ENCODE results near the gene DHX35.
A peak's percentile ranks its signal among the peaks of the same experiment; 100 is the strongest.

DHX35 gene

DNA sequence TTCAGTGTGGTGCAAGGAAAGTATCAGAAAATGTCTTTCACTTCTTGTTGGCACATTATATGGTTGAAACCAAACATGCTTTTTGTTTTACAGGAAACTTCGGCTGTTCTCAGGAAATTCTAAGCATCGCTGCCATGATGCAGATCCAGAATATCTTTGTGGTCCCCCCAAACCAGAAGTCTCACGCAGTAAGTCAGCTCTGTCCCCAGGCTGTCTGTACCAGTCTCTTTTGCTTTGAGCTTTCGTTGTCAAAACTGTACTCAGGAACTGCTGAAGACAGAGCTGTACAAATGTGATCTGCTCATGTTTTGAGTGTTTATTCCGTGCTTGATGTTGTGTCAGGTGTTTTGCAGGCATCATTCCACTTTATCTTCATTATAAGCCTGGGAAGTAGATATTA lies 59.6 kb downstream of the DHX35 start:
- DNase-seq (ENCODE audit: low spot score): no peak

GRCh38 chr20:39025883-39026282 lies 63.7 kb downstream of the DHX35 start:
- DNase-seq (ENCODE audit: low spot score): no peak

DNA sequence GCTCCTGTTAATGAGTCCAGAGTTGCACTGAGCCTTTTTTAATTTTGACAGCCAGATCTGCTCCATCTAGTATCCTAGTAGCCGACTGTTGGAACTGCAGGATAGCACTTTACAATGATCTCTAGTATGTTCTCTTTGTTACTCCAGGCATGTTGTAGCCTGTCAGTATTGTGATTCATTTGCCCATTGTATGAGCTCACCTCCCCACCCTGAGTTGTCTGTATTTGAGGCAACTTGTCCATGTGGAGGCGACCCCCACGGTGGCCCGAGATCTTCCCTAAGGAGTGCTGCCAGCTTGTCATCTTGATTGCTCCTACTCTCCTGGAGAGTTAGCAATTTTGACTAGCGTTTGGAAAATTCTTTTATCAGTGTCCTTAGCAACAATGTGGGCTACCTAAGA lies 67.2 kb downstream of the DHX35 start:
- no peak for DNase-seq (ENCODE audit: low spot score)

GRCh38 chr20:39032997-39033396 lies 70.9 kb downstream of the DHX35 start:
- no peak for DNase-seq (ENCODE audit: low spot score)

- no peak for DNase-seq (ENCODE audit: low spot score)
Measured at GRCh38 chr20:39036011-39036410, 73.9 kb downstream of the DHX35 start.

GRCh38 chr20:39036851-39037250 lies 74.7 kb downstream of the DHX35 start:
- DNase-seq (ENCODE audit: low spot score): no peak

DNA sequence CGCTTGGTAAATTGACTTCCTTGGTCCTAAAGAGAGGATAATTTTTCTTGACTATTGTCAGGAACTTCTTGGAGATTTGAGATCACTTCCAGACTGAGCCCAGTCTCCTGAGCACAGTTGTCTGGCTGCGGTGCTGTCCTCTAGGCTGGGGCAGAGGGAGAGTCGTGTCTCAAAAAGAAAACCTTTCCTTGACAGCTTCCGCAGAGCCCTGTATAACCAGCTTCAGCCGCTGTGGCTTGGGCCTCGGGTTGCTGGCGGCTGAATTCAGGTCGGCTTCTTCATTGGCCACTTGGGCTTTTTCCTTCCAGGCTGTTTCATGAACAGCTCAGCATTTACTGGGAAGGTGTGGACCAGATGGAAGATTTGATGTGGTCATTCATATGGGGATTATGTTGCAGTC lies 75.9 kb downstream of the DHX35 start:
- DNase-seq (ENCODE audit: low spot score): no peak

DNA sequence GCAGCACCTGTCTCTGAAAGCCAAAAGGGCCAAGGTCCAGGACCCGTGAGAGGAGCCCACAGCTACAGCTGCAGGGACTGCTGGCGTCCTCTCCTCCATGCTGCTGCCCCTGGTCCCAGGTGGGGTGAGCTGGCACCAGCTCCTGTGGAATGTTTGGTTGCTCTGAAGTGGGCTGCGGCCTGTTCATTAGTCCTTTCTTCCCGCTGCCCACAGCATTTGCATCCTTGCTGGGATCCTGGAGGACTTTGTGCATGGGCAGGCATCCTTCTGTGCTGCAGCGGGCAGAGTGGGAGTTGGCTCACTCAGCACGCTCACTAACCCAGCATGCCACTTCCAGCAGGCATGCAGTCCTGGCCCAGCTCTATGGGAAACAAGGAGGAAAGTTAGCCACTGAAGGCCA lies 76.4 kb downstream of the DHX35 start:
- DNase-seq (ENCODE audit: low spot score): no peak

GRCh38 chr20:39039261-39039660 lies 77.1 kb downstream of the DHX35 start:
- no peak for DNase-seq (ENCODE audit: low spot score)

DNA sequence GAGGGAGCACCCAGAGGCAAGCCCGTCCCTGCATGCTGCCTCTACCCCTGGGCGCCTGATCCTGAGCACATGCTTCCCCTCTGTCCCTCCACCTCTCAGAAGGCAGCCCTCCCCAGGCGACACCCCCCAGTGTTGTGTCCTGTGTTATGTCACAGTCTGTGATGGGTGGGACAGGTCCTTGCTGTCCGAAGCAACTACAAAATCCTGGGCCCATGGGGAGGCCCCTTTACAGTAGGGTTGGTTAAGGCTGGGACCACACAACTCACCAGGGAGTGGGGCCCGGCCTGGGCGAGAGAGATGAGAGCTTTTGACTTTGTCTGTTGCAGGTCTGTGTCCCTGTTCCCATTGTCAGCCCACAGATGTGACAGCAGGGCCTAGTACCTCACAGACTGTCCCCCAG lies 78.0 kb downstream of the DHX35 start:
- no peak for DNase-seq (ENCODE audit: low spot score)

- DNase-seq (ENCODE audit: low spot score): no peak
Measured at GRCh38 chr20:39041067-39041466, 78.9 kb downstream of the DHX35 start.

DNA sequence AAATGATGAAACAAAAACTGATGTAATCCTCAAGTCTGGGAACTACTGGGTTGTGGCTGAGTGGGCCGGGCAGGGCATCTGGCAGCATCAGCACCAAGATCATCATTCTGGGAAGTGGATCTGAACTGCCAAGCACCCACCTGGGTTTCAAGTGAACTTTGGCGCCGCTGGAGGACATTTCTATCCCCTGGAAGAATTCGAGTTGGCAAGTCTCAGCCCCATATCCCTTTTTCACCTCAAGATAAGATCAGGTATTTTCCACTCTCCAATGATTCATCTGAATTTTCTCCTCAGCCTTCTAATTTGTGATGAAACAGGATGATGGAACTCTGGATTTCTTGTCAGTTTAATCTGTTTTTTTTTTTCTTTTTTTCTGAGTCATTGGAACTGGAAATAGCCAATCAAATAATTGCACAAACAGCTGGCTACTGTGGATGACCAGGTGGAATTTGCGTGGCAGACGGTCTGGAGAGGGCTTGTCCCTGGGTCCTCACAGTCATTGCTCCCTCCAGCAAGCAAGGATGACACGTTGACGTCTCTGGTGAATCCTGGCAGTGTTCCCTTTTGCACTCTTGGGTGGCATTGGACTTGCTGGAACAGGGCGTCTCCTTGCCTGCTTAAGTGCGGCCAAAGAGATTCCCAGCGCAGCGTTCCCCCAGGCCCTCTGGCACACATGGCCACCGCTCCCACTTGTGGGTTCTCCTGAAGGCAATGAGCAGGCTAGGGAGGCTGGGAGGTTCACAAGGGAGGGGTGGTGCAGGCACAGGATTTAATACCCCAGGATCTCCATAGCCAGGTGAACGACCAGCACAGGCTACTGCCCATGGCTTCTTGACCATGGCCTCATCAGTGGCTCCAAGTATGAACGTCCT lies 80.4 kb downstream of the DHX35 start:
- DNase-seq (ENCODE audit: low spot score): no peak

GRCh38 chr20:39044501-39044900 lies 82.4 kb downstream of the DHX35 start:
- DNase-seq (ENCODE audit: low spot score): no peak

GRCh38 chr20:39045676-39046075 lies 83.5 kb downstream of the DHX35 start:
- DNase-seq (ENCODE audit: low spot score): no peak

GRCh38 chr20:39047417-39047985 lies 85.4 kb downstream of the DHX35 start:
- DNase-seq (ENCODE audit: low spot score): no peak

DNA sequence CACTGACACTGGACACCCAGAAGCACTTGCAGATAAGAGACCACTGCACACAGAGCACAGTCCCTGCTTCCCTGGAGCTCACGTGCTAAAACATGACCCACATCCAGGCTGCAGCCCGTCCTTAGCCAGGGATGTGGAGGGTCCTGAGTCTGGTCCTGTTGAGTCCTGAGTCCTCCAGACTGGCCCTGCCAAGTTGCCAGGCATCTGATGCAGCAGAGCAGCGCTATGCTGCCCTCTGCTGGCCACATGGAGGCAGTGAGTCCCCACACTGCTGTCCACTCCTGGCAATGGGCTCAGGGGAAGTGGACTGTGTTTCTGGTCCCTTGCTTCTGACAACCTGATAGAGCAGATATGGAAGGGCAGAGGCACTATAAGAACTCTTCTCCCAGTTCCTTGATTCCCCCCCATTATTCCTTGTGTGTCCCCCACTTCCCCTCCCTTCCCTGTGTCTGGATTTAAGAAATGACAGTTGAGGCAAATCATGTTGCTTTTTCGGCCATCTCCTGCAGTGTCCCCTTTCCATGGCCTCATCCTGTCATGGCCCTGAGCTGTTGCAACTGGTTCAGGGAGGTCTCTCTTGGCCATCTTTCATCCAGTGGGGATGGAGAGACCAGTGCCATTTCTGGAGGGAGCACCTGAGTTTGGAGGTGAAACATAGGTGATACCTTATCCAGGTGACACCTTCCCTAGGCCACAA lies 86.0 kb downstream of the DHX35 start:
- peak; percentile 87 for DNase-seq (ENCODE audit: low spot score)

DNA sequence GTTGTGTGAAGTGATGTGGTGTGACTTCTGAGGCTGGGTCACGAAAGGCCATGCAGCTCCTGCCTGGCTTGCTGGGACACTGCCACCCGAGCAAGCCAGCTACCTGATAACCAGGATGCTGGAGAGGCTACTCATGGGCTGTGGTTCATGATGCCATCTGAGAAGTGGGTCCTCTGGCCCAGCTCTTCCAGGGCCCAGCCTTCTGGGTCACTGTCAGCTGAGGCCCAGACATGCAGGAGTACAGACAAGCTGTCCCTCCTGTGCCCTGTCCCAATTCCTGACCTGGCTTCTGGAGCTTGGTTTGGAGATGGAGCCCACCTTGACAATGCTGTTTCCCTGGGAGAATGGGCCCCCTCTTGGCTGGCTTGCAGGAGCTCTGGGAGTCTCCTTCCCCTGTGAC lies 87.0 kb downstream of the DHX35 start:
- DNase-seq (ENCODE audit: low spot score): no peak

- peak; percentile 77 for DNase-seq (ENCODE audit: low spot score)
Measured at GRCh38 chr20:39049684-39050554, 87.8 kb downstream of the DHX35 start.

- no peak for DNase-seq (ENCODE audit: low spot score)
Measured at GRCh38 chr20:39050555-39050902, 88.4 kb downstream of the DHX35 start.

GRCh38 chr20:39052676-39053075 lies 90.5 kb downstream of the DHX35 start:
- DNase-seq (ENCODE audit: low spot score): no peak

DNA sequence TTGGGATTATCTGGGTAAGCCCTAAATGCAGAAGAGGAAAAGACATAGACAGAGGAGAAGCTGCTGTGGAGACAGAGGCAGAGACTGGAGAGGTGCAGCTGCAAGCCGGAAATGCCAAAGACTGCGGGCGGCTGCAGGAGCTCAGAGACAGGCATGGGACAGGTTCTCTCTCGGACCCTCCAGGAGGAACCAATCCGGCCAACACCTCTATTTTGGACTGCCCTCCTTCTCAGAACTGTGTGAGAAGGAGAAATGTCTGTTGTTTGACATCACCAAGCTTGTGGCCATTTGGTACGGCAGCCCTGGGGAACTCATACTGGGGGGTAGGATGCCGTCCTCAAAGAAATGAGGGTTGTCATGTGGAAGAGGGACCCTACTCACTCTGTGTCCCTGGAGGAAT lies 95.0 kb downstream of the DHX35 start:
- no peak for DNase-seq (ENCODE audit: low spot score)

DNA sequence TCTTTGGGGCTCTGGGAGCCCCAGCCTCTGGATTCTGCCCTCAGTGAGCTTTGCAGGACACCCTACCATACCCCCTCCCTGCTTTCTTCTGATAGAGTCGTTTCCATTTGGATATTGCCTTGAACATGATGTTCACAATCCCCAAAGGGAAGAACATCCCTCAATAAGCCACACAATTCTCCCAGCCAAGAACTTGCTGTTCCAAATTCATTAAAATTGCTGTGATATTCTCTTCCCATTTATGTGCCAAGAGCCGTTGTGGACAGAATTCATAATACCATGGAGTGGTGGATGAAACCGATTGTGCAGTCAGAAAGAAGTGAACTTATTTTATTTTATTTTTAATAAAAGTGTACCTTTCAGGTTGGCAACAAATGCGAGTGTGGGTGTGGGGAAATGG lies 95.8 kb downstream of the DHX35 start:
- DNase-seq (ENCODE audit: low spot score): no peak
